Progenitor cell of endocrine pancreas (in vitro differentiated cells): Measurements from ENCODE around the gene SNAP47. TPM values are rescaled to one million over a fixed set of nuclear protein-coding genes. Genes with fewer than 3 reads are reported as not detected.

Experiments used
- DNase-seq: peaks from one replicate; pipeline ENCODE4 v3.0.0; 2021; ENCODE audit warnings: low spot score; ENCODE audit not compliant: unreplicated experiment
- H3K27ac Mint-ChIP-seq: 2 replicates; pipeline ENCODE4 v1.8.0; 2021; ENCODE audit warnings: mild to moderate bottlenecking, moderate library complexity, mixed read lengths
- H3K27me3 Mint-ChIP-seq: 2 replicates; pipeline ENCODE4 v1.8.0; 2021; ENCODE audit warnings: mixed read lengths
- H3K36me3 Mint-ChIP-seq: 2 replicates; pipeline ENCODE4 v1.8.0; 2022; ENCODE audit warnings: mixed read lengths; ENCODE audit not compliant: insufficient read depth
- H3K4me1 Mint-ChIP-seq: 2 replicates; pipeline ENCODE4 v1.8.0; 2021; ENCODE audit warnings: low read depth, mixed read lengths
- H3K4me3 Mint-ChIP-seq: 2 replicates; pipeline ENCODE4 v1.8.0; 2021; ENCODE audit warnings: low read depth, mild to moderate bottlenecking, moderate library complexity, mixed read lengths
- H3K9me3 Mint-ChIP-seq: 2 replicates; pipeline ENCODE4 v1.8.0; 2021; ENCODE audit warnings: low read depth, mixed read lengths
- CTCF ChIP-seq: fragments of 200-600 bp; sonication (generic); IDR thresholded peaks from one replicate; pipeline ENCODE4 v1.5.0; 2021; ENCODE audit warnings: antibody characterized with exemption, mild to moderate bottlenecking; ENCODE audit not compliant: unreplicated experiment
- total RNA-seq: library from RNA; stranded (reverse); gene quantifications from 2 replicates; pipeline ENCODE4 v1.2.1, GENCODE V29; 2021

SNAP47 gene
- total RNA-seq, 1 donor from 2014 or later, result 39.6 TPM

- Mint-ChIP-seq H3K36me3 (peaks cover 2% of the 10 kb centered on the region), H3K4me1 (peaks cover 8% of the 10 kb centered on the region), H3K27ac (no peak overlapping the region), H3K4me3 (no peak overlapping the region), H3K27me3 (peaks cover 7% of the 10 kb centered on the region), H3K9me3 (peaks cover 25% of the 10 kb centered on the region)
- DNase-seq, result no peak
- TF ChIP-seq CTCF, result no peak
Measured at GRCh38 chr1:227726318-227726717, 8.9 kb upstream of the SNAP47 start.

GRCh38 chr1:227726924-227727599 is 8.2 kb upstream of the SNAP47 start:
- TF ChIP-seq CTCF, result no peak
- peaks cover 8% of the 10 kb centered on the region for H3K4me1 Mint-ChIP-seq
- H3K27ac Mint-ChIP-seq, result no peak overlapping the region
- no peak for DNase-seq
- H3K9me3 Mint-ChIP-seq, result peaks cover 19% of the 10 kb centered on the region
- no peaks in the 10 kb centered on the region for H3K36me3 Mint-ChIP-seq
- no peak overlapping the region for H3K4me3 Mint-ChIP-seq
- H3K27me3 Mint-ChIP-seq, result peaks cover 7% of the 10 kb centered on the region

- Mint-ChIP-seq H3K27me3 (peaks cover 7% of the 10 kb centered on the region), H3K27ac (peak overlapping the region; percentile 92), H3K9me3 (peaks cover 9% of the 10 kb centered on the region), H3K36me3 (no peaks in the 10 kb centered on the region), H3K4me3 (peak overlapping the region; percentile 81), H3K4me1 (peaks cover 8% of the 10 kb centered on the region)
- peak; percentile 45 for DNase-seq
- no peak for TF ChIP-seq CTCF
Measured at GRCh38 chr1:227728059-227728891, 7.0 kb upstream of the SNAP47 start.

- no peak for DNase-seq
- H3K27me3 Mint-ChIP-seq, result peaks cover 7% of the 10 kb centered on the region
- H3K9me3 Mint-ChIP-seq, result peaks cover 6% of the 10 kb centered on the region
- peak overlapping the region; percentile 33 for H3K27ac Mint-ChIP-seq
- no peaks in the 10 kb centered on the region for H3K36me3 Mint-ChIP-seq
- TF ChIP-seq CTCF, result no peak
- peak overlapping the region; percentile 81 for H3K4me3 Mint-ChIP-seq
- H3K4me1 Mint-ChIP-seq, result peaks cover 8% of the 10 kb centered on the region
Measured at GRCh38 chr1:227728892-227729143, 6.4 kb upstream of the SNAP47 start.

GRCh38 chr1:227729144-227729880 is 5.9 kb upstream of the SNAP47 start:
- DNase-seq, result no peak
- Mint-ChIP-seq H3K4me3 (peak overlapping the region; percentile 81), H3K9me3 (peaks cover 1% of the 10 kb centered on the region), H3K4me1 (peaks cover 9% of the 10 kb centered on the region), H3K36me3 (no peaks in the 10 kb centered on the region), H3K27me3 (peaks cover 7% of the 10 kb centered on the region), H3K27ac (peak overlapping the region; percentile 33)
- no peak for TF ChIP-seq CTCF
